HL-60 (cell line): ENCODE measurements around the gene TPRKB.

Source experiments
- DNase-seq, 2 experiments: peaks; one replicate each; pipeline ENCODE4 v3.0.0-alpha.2; 2010 to 2020; ENCODE audit warnings: low read depth in 1 of 2, low spot score in 1 of 2
- H3K27ac ChIP-seq: fragments of 250-450 bp; sonication (Bioruptor Pico); replicated peaks from 2 replicates; pipeline ENCODE4 v1.5.1; 2020; ENCODE audit warnings: mild to moderate bottlenecking, moderate library complexity
- H3K27me3 ChIP-seq: fragments of 250-450 bp; sonication (Bioruptor Pico); 2 replicates; pipeline ENCODE4 v1.5.1; 2021; ENCODE audit warnings: mild to moderate bottlenecking, moderate library complexity; ENCODE audit not compliant: insufficient read depth, poor library complexity, severe bottlenecking
- H3K4me3 ChIP-seq: replicated peaks from 2 replicates; pipeline ENCODE4 v1.5.1; 2011; ENCODE audit warnings: mild to moderate bottlenecking, control low read depth, low read length; ENCODE audit not compliant: insufficient read depth
- GABPA ChIP-seq: IDR thresholded peaks from 2 replicates; pipeline ENCODE4 v1.6.1; 2012; ENCODE audit warnings: low read depth
- POLR2AphosphoS5 ChIP-seq: IDR thresholded peaks from 2 replicates; pipeline ENCODE4 v1.6.1; 2012; ENCODE audit warnings: low read depth
- SPI1 ChIP-seq: IDR thresholded peaks from 2 replicates; pipeline ENCODE4 v1.6.1; 2012; ENCODE audit warnings: low read depth, mild to moderate bottlenecking, borderline replicate concordance
- TF ChIP-seq, protein P1 (sequence below): IDR thresholded peaks from 2 replicates; pipeline ENCODE4 v1.6.1; 2012; ENCODE audit warnings: low read depth; ENCODE audit not compliant: insufficient replicate concordance
- TF ChIP-seq, protein P2 (sequence below): IDR thresholded peaks from one replicate; pipeline ENCODE4 v1.5.1; 2011; ENCODE audit warnings: low read length, control low read depth, inconsistent platforms; ENCODE audit not compliant: insufficient read depth

Gene TPRKB

DNA sequence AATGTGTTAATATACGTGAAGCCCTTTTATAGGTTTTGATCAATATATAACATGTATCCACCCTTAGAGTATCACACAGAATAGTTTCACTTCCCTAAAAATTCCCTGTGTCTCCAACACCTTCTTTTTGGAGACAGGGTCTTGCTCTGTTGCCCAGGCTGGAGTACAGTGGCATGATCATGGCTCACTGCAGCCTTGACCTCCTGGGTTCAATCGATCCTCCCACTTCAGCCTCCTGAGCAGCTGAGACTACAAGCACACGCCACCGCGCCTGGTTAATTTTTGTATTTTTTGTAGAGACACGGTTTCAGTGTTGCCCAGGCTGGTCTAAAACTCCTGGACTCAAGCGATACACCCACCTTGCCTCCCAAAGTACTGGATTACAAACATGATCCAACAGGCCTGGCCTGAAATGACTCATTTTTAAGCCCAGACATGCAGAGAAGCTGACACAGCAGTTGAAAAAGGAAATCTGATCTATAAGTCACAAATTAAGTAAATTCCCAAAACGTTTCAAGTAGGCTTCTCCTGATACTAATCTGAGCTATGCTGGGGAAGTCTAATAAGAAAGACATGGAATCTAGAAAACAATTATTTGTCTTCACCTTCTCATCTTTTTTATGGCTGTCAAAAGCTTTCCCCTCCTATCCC, 39.8 kb upstream of the TPRKB start:
- TF ChIP-seq SPI1 = no peak
- TF ChIP-seq, protein P1, sequence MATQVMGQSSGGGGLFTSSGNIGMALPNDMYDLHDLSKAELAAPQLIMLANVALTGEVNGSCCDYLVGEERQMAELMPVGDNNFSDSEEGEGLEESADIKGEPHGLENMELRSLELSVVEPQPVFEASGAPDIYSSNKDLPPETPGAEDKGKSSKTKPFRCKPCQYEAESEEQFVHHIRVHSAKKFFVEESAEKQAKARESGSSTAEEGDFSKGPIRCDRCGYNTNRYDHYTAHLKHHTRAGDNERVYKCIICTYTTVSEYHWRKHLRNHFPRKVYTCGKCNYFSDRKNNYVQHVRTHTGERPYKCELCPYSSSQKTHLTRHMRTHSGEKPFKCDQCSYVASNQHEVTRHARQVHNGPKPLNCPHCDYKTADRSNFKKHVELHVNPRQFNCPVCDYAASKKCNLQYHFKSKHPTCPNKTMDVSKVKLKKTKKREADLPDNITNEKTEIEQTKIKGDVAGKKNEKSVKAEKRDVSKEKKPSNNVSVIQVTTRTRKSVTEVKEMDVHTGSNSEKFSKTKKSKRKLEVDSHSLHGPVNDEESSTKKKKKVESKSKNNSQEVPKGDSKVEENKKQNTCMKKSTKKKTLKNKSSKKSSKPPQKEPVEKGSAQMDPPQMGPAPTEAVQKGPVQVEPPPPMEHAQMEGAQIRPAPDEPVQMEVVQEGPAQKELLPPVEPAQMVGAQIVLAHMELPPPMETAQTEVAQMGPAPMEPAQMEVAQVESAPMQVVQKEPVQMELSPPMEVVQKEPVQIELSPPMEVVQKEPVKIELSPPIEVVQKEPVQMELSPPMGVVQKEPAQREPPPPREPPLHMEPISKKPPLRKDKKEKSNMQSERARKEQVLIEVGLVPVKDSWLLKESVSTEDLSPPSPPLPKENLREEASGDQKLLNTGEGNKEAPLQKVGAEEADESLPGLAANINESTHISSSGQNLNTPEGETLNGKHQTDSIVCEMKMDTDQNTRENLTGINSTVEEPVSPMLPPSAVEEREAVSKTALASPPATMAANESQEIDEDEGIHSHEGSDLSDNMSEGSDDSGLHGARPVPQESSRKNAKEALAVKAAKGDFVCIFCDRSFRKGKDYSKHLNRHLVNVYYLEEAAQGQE = no peak
- TF ChIP-seq GABPA = no peak
- no peak for TF ChIP-seq POLR2AphosphoS5
- TF ChIP-seq, protein P2, sequence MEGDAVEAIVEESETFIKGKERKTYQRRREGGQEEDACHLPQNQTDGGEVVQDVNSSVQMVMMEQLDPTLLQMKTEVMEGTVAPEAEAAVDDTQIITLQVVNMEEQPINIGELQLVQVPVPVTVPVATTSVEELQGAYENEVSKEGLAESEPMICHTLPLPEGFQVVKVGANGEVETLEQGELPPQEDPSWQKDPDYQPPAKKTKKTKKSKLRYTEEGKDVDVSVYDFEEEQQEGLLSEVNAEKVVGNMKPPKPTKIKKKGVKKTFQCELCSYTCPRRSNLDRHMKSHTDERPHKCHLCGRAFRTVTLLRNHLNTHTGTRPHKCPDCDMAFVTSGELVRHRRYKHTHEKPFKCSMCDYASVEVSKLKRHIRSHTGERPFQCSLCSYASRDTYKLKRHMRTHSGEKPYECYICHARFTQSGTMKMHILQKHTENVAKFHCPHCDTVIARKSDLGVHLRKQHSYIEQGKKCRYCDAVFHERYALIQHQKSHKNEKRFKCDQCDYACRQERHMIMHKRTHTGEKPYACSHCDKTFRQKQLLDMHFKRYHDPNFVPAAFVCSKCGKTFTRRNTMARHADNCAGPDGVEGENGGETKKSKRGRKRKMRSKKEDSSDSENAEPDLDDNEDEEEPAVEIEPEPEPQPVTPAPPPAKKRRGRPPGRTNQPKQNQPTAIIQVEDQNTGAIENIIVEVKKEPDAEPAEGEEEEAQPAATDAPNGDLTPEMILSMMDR = no peak
- Histone ChIP-seq H3K4me3 (no peak overlapping the region), H3K27me3 (no peaks in the 10 kb centered on the region), H3K27ac (no peak overlapping the region)
- DNase-seq = no peak

DNA sequence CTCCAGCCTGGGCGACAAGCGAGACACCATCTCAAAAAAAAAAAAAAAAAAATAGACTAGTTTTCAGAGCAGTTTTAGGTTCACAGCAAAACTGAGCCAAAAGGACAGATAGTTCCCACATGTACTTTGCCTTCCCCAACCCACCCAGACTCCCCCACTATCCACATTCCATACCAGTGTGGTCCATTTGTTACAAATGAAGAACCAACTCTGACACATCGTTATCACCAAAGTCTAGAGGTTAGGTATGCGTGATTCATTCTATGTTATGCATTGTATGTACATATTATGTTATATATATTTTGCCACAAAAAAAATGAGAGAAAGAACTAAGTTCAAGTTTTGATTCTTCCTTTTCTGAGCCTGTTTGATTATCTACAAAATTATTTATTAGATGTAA, 39.2 kb upstream of the TPRKB start:
- H3K27me3 ChIP-seq = no peaks in the 10 kb centered on the region
- no peak for DNase-seq
- H3K27ac ChIP-seq = no peak overlapping the region
- no peak overlapping the region for H3K4me3 ChIP-seq
- TF ChIP-seq, protein P2 = no peak
- no peak for TF ChIP-seq GABPA
- no peak for TF ChIP-seq POLR2AphosphoS5
- TF ChIP-seq, protein P1 = no peak
- no peak for TF ChIP-seq SPI1

DNA sequence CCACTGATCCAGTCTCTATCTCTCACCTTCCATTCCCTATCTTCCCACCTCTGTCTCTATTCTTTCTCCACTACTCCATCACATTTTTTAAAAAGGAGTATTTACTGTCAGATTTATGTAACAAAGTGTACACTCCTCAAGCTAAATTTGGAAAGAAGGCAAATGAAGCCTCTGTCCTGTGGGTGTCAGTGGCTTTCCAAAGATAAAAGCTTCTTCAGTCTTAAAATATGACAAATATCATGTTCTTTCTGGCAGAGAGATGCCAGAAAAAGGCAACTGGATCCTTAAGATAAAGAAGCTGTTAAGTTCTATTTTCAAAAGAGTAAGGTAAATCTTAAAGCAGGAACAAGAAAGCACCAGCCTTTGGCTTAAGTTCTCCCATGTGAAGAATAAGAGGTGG, 35.7 kb upstream of the TPRKB start:
- no peak for DNase-seq
- Histone ChIP-seq H3K27ac (no peak overlapping the region), H3K27me3 (no peaks in the 10 kb centered on the region), H3K4me3 (no peak overlapping the region)
- TF ChIP-seq, protein P2 = no peak
- TF ChIP-seq, protein P1 = no peak
- TF ChIP-seq SPI1 (no peak), GABPA (no peak)
